ENCODE results near the gene CNTNAP5.

CNTNAP5 gene

GRCh38 chr2:124339709-124340108 lies 314.6 kb downstream of the CNTNAP5 start:
- Histone ChIP-seq H3K4me1 (ENCODE audit: control insufficient read depth, insufficient read depth, low read depth, low read length) (no peaks in the 10 kb centered on the region), H2BK5ac (ENCODE audit: low read depth, low read length, poor library complexity, severe bottlenecking) (no peak overlapping the region), H3K79me1 (replicated peaks; ENCODE audit: low read length, poor library complexity, severe bottlenecking) (no peaks in the 10 kb centered on the region), H3K4ac (ENCODE audit: low read depth in 1 of 2, low read length in 2 of 2) (no peak overlapping the region), H3K14ac (ENCODE audit: low read length in 2 of 2) (no peak overlapping the region), H3K27ac (ENCODE audit: low read length, poor library complexity, severe bottlenecking) (no peak overlapping the region), H3K9me3 (ENCODE audit: control insufficient read depth, low read length) (no peaks in the 10 kb centered on the region), H3K4me3 (ENCODE audit: insufficient read depth in 1 of 2, low read depth in 1 of 2, low read length in 2 of 2) (no peak overlapping the region), H3K36me3 (ENCODE audit: control insufficient read depth in 1 of 2, insufficient read depth in 2 of 2, low read depth in 1 of 2, low read length in 2 of 2) (no peaks in the 10 kb centered on the region), H3K27me3 (ENCODE audit: control insufficient read depth in 1 of 2, insufficient read depth in 1 of 2, low read length in 2 of 2) (no peaks in the 10 kb centered on the region), H3K18ac (ENCODE audit: low read depth in 1 of 2, low read length in 2 of 2) (no peak overlapping the region), H2AK5ac (ENCODE audit: low read length, severe bottlenecking) (no peak overlapping the region), H2BK120ac (ENCODE audit: low read depth, low read length) (no peak overlapping the region), H3K4me2 (ENCODE audit: low read length, poor library complexity, severe bottlenecking) (no peak overlapping the region), H3K23ac (ENCODE audit: low read length in 2 of 2) (no peak overlapping the region), H4K91ac (ENCODE audit: low read length) (no peak overlapping the region), H2BK12ac (ENCODE audit: low read length in 2 of 2) (no peak overlapping the region), H3K9ac (ENCODE audit: low read length) (no peak overlapping the region), H2AFZ (ENCODE audit: low read depth, low read length) (no peak overlapping the region), H4K8ac (ENCODE audit: low read length) (no peak overlapping the region), H2BK15ac (ENCODE audit: low read depth, poor library complexity, severe bottlenecking) (no peak overlapping the region)
- no peak for DNase-seq
- WGBS: 79% methylated on average over 1 of the region's 2 CpGs

- Histone ChIP-seq H3K9me3 (ENCODE audit: control insufficient read depth, low read length) (no peaks in the 10 kb centered on the region), H3K4me2 (ENCODE audit: low read length, poor library complexity, severe bottlenecking) (no peak overlapping the region), H4K91ac (ENCODE audit: low read length) (no peak overlapping the region), H2BK120ac (ENCODE audit: low read depth, low read length) (no peak overlapping the region), H4K8ac (ENCODE audit: low read length) (no peak overlapping the region), H3K4ac (ENCODE audit: low read depth in 1 of 2, low read length in 2 of 2) (no peak overlapping the region), H2BK12ac (ENCODE audit: low read length in 2 of 2) (no peak overlapping the region), H3K4me3 (ENCODE audit: insufficient read depth in 1 of 2, low read depth in 1 of 2, low read length in 2 of 2) (no peak overlapping the region), H3K4me1 (ENCODE audit: control insufficient read depth, insufficient read depth, low read depth, low read length) (no peaks in the 10 kb centered on the region), H3K36me3 (ENCODE audit: control insufficient read depth in 1 of 2, insufficient read depth in 2 of 2, low read depth in 1 of 2, low read length in 2 of 2) (no peaks in the 10 kb centered on the region), H3K18ac (ENCODE audit: low read depth in 1 of 2, low read length in 2 of 2) (no peak overlapping the region), H3K27me3 (ENCODE audit: control insufficient read depth in 1 of 2, insufficient read depth in 1 of 2, low read length in 2 of 2) (no peaks in the 10 kb centered on the region), H3K9ac (ENCODE audit: low read length) (no peak overlapping the region), H3K79me1 (replicated peaks; ENCODE audit: low read length, poor library complexity, severe bottlenecking) (no peaks in the 10 kb centered on the region), H2AFZ (ENCODE audit: low read depth, low read length) (no peak overlapping the region), H2BK15ac (ENCODE audit: low read depth, poor library complexity, severe bottlenecking) (no peak overlapping the region), H3K23ac (ENCODE audit: low read length in 2 of 2) (no peak overlapping the region), H3K27ac (ENCODE audit: low read length, poor library complexity, severe bottlenecking) (no peak overlapping the region), H2AK5ac (ENCODE audit: low read length, severe bottlenecking) (no peak overlapping the region), H3K14ac (ENCODE audit: low read length in 2 of 2) (no peak overlapping the region), H2BK5ac (ENCODE audit: low read depth, low read length, poor library complexity, severe bottlenecking) (no peak overlapping the region)
- 80% methylated on average over 4 of the region's 4 CpGs for WGBS
- DNase-seq: no peak
Measured at GRCh38 chr2:124343827-124344498, 318.9 kb downstream of the CNTNAP5 start.

GRCh38 chr2:124347209-124347608 lies 322.1 kb downstream of the CNTNAP5 start:
- Histone ChIP-seq H2AFZ (ENCODE audit: low read depth, low read length) (no peak overlapping the region), H3K14ac (ENCODE audit: low read length in 2 of 2) (no peak overlapping the region), H3K9me3 (ENCODE audit: control insufficient read depth, low read length) (peaks cover 5% of the 10 kb centered on the region), H3K4me1 (ENCODE audit: control insufficient read depth, insufficient read depth, low read depth, low read length) (no peaks in the 10 kb centered on the region), H3K4me2 (ENCODE audit: low read length, poor library complexity, severe bottlenecking) (no peak overlapping the region), H3K4ac (ENCODE audit: low read depth in 1 of 2, low read length in 2 of 2) (no peak overlapping the region), H3K23ac (ENCODE audit: low read length in 2 of 2) (no peak overlapping the region), H2BK120ac (ENCODE audit: low read depth, low read length) (no peak overlapping the region), H2BK15ac (ENCODE audit: low read depth, poor library complexity, severe bottlenecking) (no peak overlapping the region), H3K9ac (ENCODE audit: low read length) (no peak overlapping the region), H4K91ac (ENCODE audit: low read length) (no peak overlapping the region), H3K36me3 (ENCODE audit: control insufficient read depth in 1 of 2, insufficient read depth in 2 of 2, low read depth in 1 of 2, low read length in 2 of 2) (no peaks in the 10 kb centered on the region), H2AK5ac (ENCODE audit: low read length, severe bottlenecking) (no peak overlapping the region), H3K27me3 (ENCODE audit: control insufficient read depth in 1 of 2, insufficient read depth in 1 of 2, low read length in 2 of 2) (no peaks in the 10 kb centered on the region), H3K4me3 (ENCODE audit: insufficient read depth in 1 of 2, low read depth in 1 of 2, low read length in 2 of 2) (no peak overlapping the region), H2BK5ac (ENCODE audit: low read depth, low read length, poor library complexity, severe bottlenecking) (no peak overlapping the region), H4K8ac (ENCODE audit: low read length) (no peak overlapping the region), H2BK12ac (ENCODE audit: low read length in 2 of 2) (no peak overlapping the region), H3K79me1 (replicated peaks; ENCODE audit: low read length, poor library complexity, severe bottlenecking) (no peaks in the 10 kb centered on the region), H3K27ac (ENCODE audit: low read length, poor library complexity, severe bottlenecking) (no peak overlapping the region), H3K18ac (ENCODE audit: low read depth in 1 of 2, low read length in 2 of 2) (no peak overlapping the region)
- WGBS: 54% methylated on average over 6 of the region's 7 CpGs
- no peak for DNase-seq

- H2BK120ac ChIP-seq (ENCODE audit: low read depth, low read length): no peak overlapping the region
- no peak overlapping the region for H4K8ac ChIP-seq (ENCODE audit: low read length)
- H3K4me2 ChIP-seq (ENCODE audit: low read length, poor library complexity, severe bottlenecking): no peak overlapping the region
- peaks cover 5% of the 10 kb centered on the region for H3K9me3 ChIP-seq (ENCODE audit: control insufficient read depth, low read length)
- H3K18ac ChIP-seq (ENCODE audit: low read depth in 1 of 2, low read length in 2 of 2): no peak overlapping the region
- H2AK5ac ChIP-seq (ENCODE audit: low read length, severe bottlenecking): no peak overlapping the region
- H3K14ac ChIP-seq (ENCODE audit: low read length in 2 of 2): no peak overlapping the region
- no peak overlapping the region for H3K27ac ChIP-seq (ENCODE audit: low read length, poor library complexity, severe bottlenecking)
- no peak overlapping the region for H4K91ac ChIP-seq (ENCODE audit: low read length)
- H3K9ac ChIP-seq (ENCODE audit: low read length): no peak overlapping the region
- H2AFZ ChIP-seq (ENCODE audit: low read depth, low read length): no peak overlapping the region
- H3K4me3 ChIP-seq (ENCODE audit: insufficient read depth in 1 of 2, low read depth in 1 of 2, low read length in 2 of 2): no peak overlapping the region
- H3K27me3 ChIP-seq (ENCODE audit: control insufficient read depth in 1 of 2, insufficient read depth in 1 of 2, low read length in 2 of 2): no peaks in the 10 kb centered on the region
- H2BK15ac ChIP-seq (ENCODE audit: low read depth, poor library complexity, severe bottlenecking): no peak overlapping the region
- no peak overlapping the region for H3K4ac ChIP-seq (ENCODE audit: low read depth in 1 of 2, low read length in 2 of 2)
- no peak overlapping the region for H3K23ac ChIP-seq (ENCODE audit: low read length in 2 of 2)
- no peaks in the 10 kb centered on the region for H3K36me3 ChIP-seq (ENCODE audit: control insufficient read depth in 1 of 2, insufficient read depth in 2 of 2, low read depth in 1 of 2, low read length in 2 of 2)
- H3K4me1 ChIP-seq (ENCODE audit: control insufficient read depth, insufficient read depth, low read depth, low read length): no peaks in the 10 kb centered on the region
- H2BK5ac ChIP-seq (ENCODE audit: low read depth, low read length, poor library complexity, severe bottlenecking): no peak overlapping the region
- DNase-seq: no peak
- no peaks in the 10 kb centered on the region for H3K79me1 ChIP-seq (replicated peaks; ENCODE audit: low read length, poor library complexity, severe bottlenecking)
- no peak overlapping the region for H2BK12ac ChIP-seq (ENCODE audit: low read length in 2 of 2)
Measured at GRCh38 chr2:124353656-124354055, 328.6 kb downstream of the CNTNAP5 start.
